Measurements from ENCODE around the gene GRHPR.

- TF ChIP-seq EP300 (conservative IDR thresholded peaks at IDR 0.05; ENCODE audit: poor library complexity, severe bottlenecking) (no peak), POLR2AphosphoS5 (IDR thresholded peaks at IDR 0.05) (no peak), EZH2 (IDR thresholded peaks at IDR 0.05; ENCODE audit: borderline replicate concordance, insufficient read depth, low read length, poor library complexity, severe bottlenecking) (no peak), CTCF (IDR thresholded peaks at IDR 0.05; ENCODE audit: poor library complexity, severe bottlenecking) (no peak)
Observed at GRCh38 chr9:37474438-37474837, 51.9 kb downstream of the GRHPR start.
